H1 (cell line): ENCODE measurements around the gene TPSD1. TPM values are rescaled to one million over a fixed set of nuclear protein-coding genes. Genes with fewer than 3 reads are reported as not detected.

Experiments
- CHD1 ChIP-seq: IDR thresholded peaks from 2 replicates; pipeline ENCODE4 v1.6.1; 2012; ENCODE audit warnings: low read depth, low read length, improper control_type of control experiment
- HDAC2 ChIP-seq, 2 experiments: fragments of 300-600 bp in 1 of 2; sonication (generic) in 1 of 2; IDR thresholded peaks; 2 replicates each; pipeline ENCODE4 v1.6.1; 2011 to 2012; ENCODE audit warnings: low read depth in 2 of 2, low read length in 2 of 2, mild to moderate bottlenecking in 2 of 2, moderate library complexity in 2 of 2, borderline replicate concordance in 1 of 2, inconsistent platforms in 1 of 2
- KDM4A ChIP-seq: IDR thresholded peaks from one replicate; pipeline ENCODE4 v1.7.1; 2012; ENCODE audit warnings: low read depth, mild to moderate bottlenecking, moderate library complexity, low read length, inconsistent platforms; ENCODE audit not compliant: severe bottlenecking
- ZNF274 ChIP-seq: IDR thresholded peaks from 2 replicates; pipeline ENCODE4 v1.7.0; 2012; ENCODE audit warnings: low read length, borderline replicate concordance; ENCODE audit errors: extremely low read depth
- polyA plus RNA-seq, 7 experiments: library from polyadenylated mRNA; depleted of rRNA in 3 of 7; stranded (reverse) in 5 of 7; unstranded in 2 of 7; fragments of >200 nt in 5 of 7; fragments of 200-250 nt in 2 of 7; gene quantifications; 1 replicate in 5 of 7; 2 replicates in 1 of 7; 4 replicates in 1 of 7; pipeline versions ENCODE4 v1.2.1 to v1.2.3, GENCODE V29; 2011 to 2013; ENCODE audit warnings: missing spikeins in 2 of 7, mixed read lengths in 2 of 7
- total RNA-seq: library from RNA; stranded (reverse); fragmentation: NEBNext Ultra II Directional; extraction: Animal tissue kit (Norgen Biotek cat#: 25700); gene quantifications from 2 replicates; pipeline ENCODE4 v1.2.1, GENCODE V29; 2021

TPSD1 gene
- total and polyA plus RNA-seq, 2 of the 8 experiments (the other 6 are each of a cell fraction or from before 2014, with no cell fraction given): 0.26 TPM; not detected in 1

DNA sequence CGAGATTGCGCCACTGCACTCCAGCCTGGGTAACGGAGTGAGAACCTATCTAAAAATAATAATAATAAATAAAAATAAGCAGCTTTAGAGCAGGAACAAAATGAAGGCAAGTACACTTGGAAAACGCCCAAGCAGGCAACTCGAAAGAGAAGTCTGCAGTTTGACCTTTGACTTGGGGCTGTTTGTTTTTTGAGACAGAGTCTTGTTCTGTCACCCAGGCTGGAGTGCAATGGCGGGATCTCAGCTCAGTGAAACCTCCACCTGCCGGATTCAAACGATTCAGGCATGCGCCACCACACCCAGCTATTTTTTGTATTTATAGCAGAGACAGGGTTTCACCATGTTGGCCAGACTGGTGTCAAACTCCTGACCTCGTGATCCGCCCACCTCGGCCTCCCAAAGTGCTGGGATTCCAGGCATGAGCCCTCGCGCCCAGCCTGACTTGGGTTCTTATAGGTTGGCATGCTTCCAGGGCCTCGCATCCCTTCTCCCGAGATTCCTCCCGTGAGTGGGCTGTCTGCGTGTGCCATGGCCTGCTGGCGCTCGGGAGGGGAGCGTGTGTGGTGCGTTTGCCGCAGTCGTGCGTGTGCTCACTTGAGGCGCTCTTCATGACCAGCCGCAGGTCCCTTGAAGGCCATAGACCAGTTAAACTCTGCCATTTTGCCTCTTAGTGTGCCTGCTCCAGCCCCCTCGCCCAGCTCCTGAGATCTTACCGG lies 35.1 kb downstream of the TPSD1 start (continued):
- TF ChIP-seq ZNF274 (no peak), HDAC2 (IDR thresholded peaks at IDR 0.05; ENCODE audit: borderline replicate concordance in 1 of 2, low read depth in 2 of 2, low read length in 2 of 2) (no peak), KDM4A (no peak), CHD1 (no peak)
